ENCODE measurements around the gene PRAME. TPM values are rescaled to one million over a fixed set of nuclear protein-coding genes. Genes with fewer than 3 reads are reported as not detected.

PRAME gene
- total RNA-seq, 1 experiment from 2014 or later: 2.6 TPM

DNA sequence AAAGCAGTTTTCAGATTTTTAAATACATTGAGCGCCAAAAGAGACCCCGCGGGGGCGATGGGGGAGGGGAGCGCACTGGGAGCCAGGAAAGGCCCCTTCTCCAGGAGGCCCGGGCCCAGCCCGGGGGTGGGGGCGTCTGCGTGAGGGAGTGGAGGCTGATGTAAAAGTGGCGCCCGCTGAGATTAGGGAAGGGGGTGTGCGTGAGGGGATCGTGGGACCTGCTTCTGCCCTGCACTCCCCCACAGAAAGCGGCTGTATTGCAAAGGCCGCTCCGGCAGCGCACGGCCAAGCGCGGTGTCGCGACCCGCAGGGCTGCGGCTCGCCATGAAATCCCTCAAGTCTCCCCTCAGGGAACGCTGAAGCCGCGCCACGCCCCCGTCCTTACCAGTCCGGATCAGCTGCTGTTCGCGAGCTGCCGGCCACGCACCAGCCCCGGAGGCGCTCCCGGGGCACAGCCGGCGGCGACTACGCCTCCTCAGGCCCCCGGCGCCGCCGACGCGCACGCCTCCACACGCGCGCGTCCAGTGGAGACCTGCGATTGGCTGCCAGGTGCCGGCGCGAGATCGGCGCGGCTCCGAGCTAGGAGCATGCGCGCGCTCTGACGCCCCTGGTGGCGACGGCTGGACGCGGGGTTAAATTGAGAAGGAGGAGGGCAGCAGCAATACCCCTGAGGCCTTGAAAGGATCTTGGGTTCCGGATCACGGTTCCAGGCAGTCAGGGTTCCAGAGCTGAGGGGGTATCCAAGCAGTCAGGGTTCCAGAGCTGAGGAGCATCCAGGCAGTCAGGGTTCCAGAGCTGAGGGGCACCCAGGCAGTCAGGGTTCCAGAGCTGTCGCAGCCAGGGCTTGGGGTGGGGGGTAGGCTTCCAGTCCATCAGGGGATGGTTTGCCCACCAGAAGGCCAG, 50.5 kb downstream of the PRAME start, which contains the start of gene ZNF280B:
TSS of gene ZNF280B (minus strand) at position 469 of the 903 bp plus-strand sequence. CDS start 19,344 bp downstream, outside the sequence.
- in situ Hi-C loops (cut with HindIII; ENCODE audit: low sequenced_read_pairs): no loop called here

GRCh38 chr22:22507743-22508273, 51.3 kb downstream of the PRAME start:
- peak; percentile 6 for DNase-seq (ENCODE audit: low spot score)
- in situ Hi-C loops (cut with HindIII; ENCODE audit: low sequenced_read_pairs): no loop called here

More for the DNA sequence above, 50.5 kb downstream of the PRAME start, which contains the start of gene ZNF280B:
- peak; percentile 77 for DNase-seq (ENCODE audit: low spot score)

- no peak for DNase-seq (ENCODE audit: low spot score)
- in situ Hi-C loops (cut with HindIII; ENCODE audit: low sequenced_read_pairs): no loop called here
Measured at GRCh38 chr22:22506736-22507135, 52.3 kb downstream of the PRAME start.

DNA sequence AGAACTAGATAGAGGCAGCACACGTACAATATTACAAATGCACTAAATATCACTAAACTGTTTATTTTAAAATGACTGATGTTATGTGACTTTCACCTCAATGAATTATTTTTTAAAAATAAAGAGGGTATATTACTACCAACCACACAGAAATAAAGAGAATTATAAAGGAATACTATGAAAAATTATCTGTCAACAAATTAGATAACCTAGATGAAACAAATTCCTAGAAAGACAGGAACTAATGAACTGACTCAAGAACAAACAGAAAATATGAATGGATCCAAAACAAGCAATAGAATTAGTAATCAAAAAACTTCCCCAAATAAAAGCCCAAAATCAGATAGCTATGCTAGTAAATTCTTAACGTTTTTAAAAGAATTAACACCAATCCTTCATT, 60.8 kb downstream of the PRAME start:
- in situ Hi-C loops (cut with HindIII; ENCODE audit: low sequenced_read_pairs): no loop called here
- DNase-seq (ENCODE audit: low spot score): no peak

Other genes with a start within 250 kb of the PRAME start
- gene ZNF280B, start 50.5 kb downstream of the PRAME start, total RNA-seq (2014; rRNA removed; shearing (Covaris generic)): 0.49 and 2.0 TPM in 2 replicates
- 0.68 and 0.98 TPM in 2 replicates for gene ZNF280A, start 39.0 kb downstream of the PRAME start, total RNA-seq (2014; rRNA removed; shearing (Covaris generic))
- gene GGTLC2, start 85.3 kb upstream of the PRAME start, total RNA-seq (2014; rRNA removed; shearing (Covaris generic)): not detected in 2 replicates